ENCODE results near the gene ZNF879.

Gene ZNF879

GRCh38 chr5:178993236-178993765, 30.3 kb upstream of the ZNF879 start:
- H2BK5ac ChIP-seq (ENCODE audit: low read length), result no peak overlapping the region
- H3K9me3 ChIP-seq (replicated peaks in 1 of 2; ENCODE audit: control insufficient read depth in 2 of 2, insufficient read depth in 1 of 2, low read depth in 1 of 2, low read length in 2 of 2), result peaks cover 19 to 21% of the 10 kb centered on the region in 2 donors
- no peak overlapping the region for H3K4me3 ChIP-seq (ENCODE audit: low read length in 2 of 2)
- DNase-seq (ENCODE audit: low spot score), result no peak
- H3K4me1 ChIP-seq (ENCODE audit: control insufficient read depth in 2 of 2, insufficient read depth in 1 of 2, low read depth in 1 of 2, low read length in 2 of 2), result peaks cover 0 to 1% of the 10 kb centered on the region in 2 donors
- no peak overlapping the region for H2BK15ac ChIP-seq (ENCODE audit: low read length)
- no peaks in the 10 kb centered on the region for H3K36me3 ChIP-seq (replicated peaks in 1 of 2; ENCODE audit: control insufficient read depth in 2 of 2, insufficient read depth in 2 of 2, low read length in 2 of 2)
- H4K8ac ChIP-seq (ENCODE audit: low read depth, low read length), result no peak overlapping the region
- no peak overlapping the region for H4K91ac ChIP-seq (ENCODE audit: low read depth, low read length, poor library complexity)
- H3K14ac ChIP-seq (ENCODE audit: low read length), result no peak overlapping the region
- no peak overlapping the region for H2BK12ac ChIP-seq (ENCODE audit: low read length)
- H3K79me1 ChIP-seq (ENCODE audit: low read depth, low read length), result peaks cover 2% of the 10 kb centered on the region
- peaks cover 6 to 58% (median 33%) of the 10 kb centered on the region in 3 experiments for H3K27me3 ChIP-seq (ENCODE audit: control insufficient read depth in 3 of 3, insufficient read depth in 3 of 3, low read depth in 1 of 3, low read length in 3 of 3)
- H2AK5ac ChIP-seq (ENCODE audit: low read depth, low read length), result no peak overlapping the region
- no peak overlapping the region for H2AFZ ChIP-seq (ENCODE audit: low read length)
- H3K4me2 ChIP-seq (ENCODE audit: insufficient read depth, low read length, poor library complexity, severe bottlenecking), result no peak overlapping the region
- H3K18ac ChIP-seq (ENCODE audit: low read length), result no peak overlapping the region
- H3K27ac ChIP-seq (replicated peaks; ENCODE audit: low read length), result no peak overlapping the region
- no peak overlapping the region for H3K23ac ChIP-seq (ENCODE audit: low read depth, low read length, poor library complexity)
- H3K9ac ChIP-seq (ENCODE audit: low read depth, low read length, poor library complexity), result no peak overlapping the region
- H3K4ac ChIP-seq (ENCODE audit: low read length), result no peak overlapping the region
- WGBS, 2 donors (ENCODE audit: extremely low coverage in 2 of 2, insufficient read length in 2 of 2, insufficient replicate concordance in 1 of 2), result no CpG with 5 or more reads among the region's 20 CpGs
- no peak overlapping the region for H2BK120ac ChIP-seq (ENCODE audit: low read depth, low read length)

GRCh38 chr5:178993955-178994579, 29.5 kb upstream of the ZNF879 start:
- H2AFZ ChIP-seq (ENCODE audit: low read length), result peak overlapping the region; percentile 69
- no CpG with 5 or more reads among the region's 53 CpGs for WGBS, 2 donors (ENCODE audit: extremely low coverage in 2 of 2, insufficient read length in 2 of 2, insufficient replicate concordance in 1 of 2)
- H3K9ac ChIP-seq (ENCODE audit: low read depth, low read length, poor library complexity), result no peak overlapping the region
- peaks cover 12 to 19% of the 10 kb centered on the region in 2 donors for H3K9me3 ChIP-seq (replicated peaks in 1 of 2; ENCODE audit: control insufficient read depth in 2 of 2, insufficient read depth in 1 of 2, low read depth in 1 of 2, low read length in 2 of 2)
- H2BK15ac ChIP-seq (ENCODE audit: low read length), result no peak overlapping the region
- H3K14ac ChIP-seq (ENCODE audit: low read length), result peak overlapping the region; percentile 44
- H3K4me1 ChIP-seq (ENCODE audit: control insufficient read depth in 2 of 2, insufficient read depth in 1 of 2, low read depth in 1 of 2, low read length in 2 of 2), result peaks cover 0 to 1% of the 10 kb centered on the region in 2 donors
- H3K4me2 ChIP-seq (ENCODE audit: insufficient read depth, low read length, poor library complexity, severe bottlenecking), result peak overlapping the region; percentile 83
- peak overlapping the region; percentile 23 for H3K23ac ChIP-seq (ENCODE audit: low read depth, low read length, poor library complexity)
- no peak overlapping the region for H4K8ac ChIP-seq (ENCODE audit: low read depth, low read length)
- no peak overlapping the region for H2BK120ac ChIP-seq (ENCODE audit: low read depth, low read length)
- H2BK12ac ChIP-seq (ENCODE audit: low read length), result no peak overlapping the region
- no peaks in the 10 kb centered on the region for H3K79me1 ChIP-seq (ENCODE audit: low read depth, low read length)
- no peak overlapping the region for H4K91ac ChIP-seq (ENCODE audit: low read depth, low read length, poor library complexity)
- H3K4me3 ChIP-seq (ENCODE audit: low read length in 2 of 2), result peak overlapping the region in 1 of 2 donors; percentile 76
- no peak for DNase-seq (ENCODE audit: low spot score)
- H3K27ac ChIP-seq (replicated peaks; ENCODE audit: low read length), result no peak overlapping the region
- H3K18ac ChIP-seq (ENCODE audit: low read length), result peak overlapping the region; percentile 33
- no peaks in the 10 kb centered on the region for H3K36me3 ChIP-seq (replicated peaks in 1 of 2; ENCODE audit: control insufficient read depth in 2 of 2, insufficient read depth in 2 of 2, low read length in 2 of 2)
- no peak overlapping the region for H3K4ac ChIP-seq (ENCODE audit: low read length)
- H2BK5ac ChIP-seq (ENCODE audit: low read length), result no peak overlapping the region
- H2AK5ac ChIP-seq (ENCODE audit: low read depth, low read length), result peak overlapping the region; percentile 86
- H3K27me3 ChIP-seq (ENCODE audit: control insufficient read depth in 3 of 3, insufficient read depth in 3 of 3, low read depth in 1 of 3, low read length in 3 of 3), result peaks cover 6 to 61% (median 33%) of the 10 kb centered on the region in 3 experiments

- Histone ChIP-seq H3K4me1 (ENCODE audit: control insufficient read depth in 2 of 2, insufficient read depth in 1 of 2, low read depth in 1 of 2, low read length in 2 of 2) (peaks cover 0 to 1% of the 10 kb centered on the region in 2 donors), H3K18ac (ENCODE audit: low read length) (peak within 1 kb of the TSS; percentile 48), H2BK5ac (ENCODE audit: low read length) (no peak within 1 kb of the TSS), H3K9me3 (replicated peaks in 1 of 2; ENCODE audit: control insufficient read depth in 2 of 2, insufficient read depth in 1 of 2, low read depth in 1 of 2, low read length in 2 of 2) (peaks cover 12% of the 10 kb centered on the region in 2 donors), H3K14ac (ENCODE audit: low read length) (peak within 1 kb of the TSS; percentile 82), H3K4ac (ENCODE audit: low read length) (no peak within 1 kb of the TSS), H2BK12ac (ENCODE audit: low read length) (no peak within 1 kb of the TSS), H2BK120ac (ENCODE audit: low read depth, low read length) (no peak within 1 kb of the TSS), H3K4me2 (ENCODE audit: insufficient read depth, low read length, poor library complexity, severe bottlenecking) (peak within 1 kb of the TSS; percentile 83), H3K27me3 (ENCODE audit: control insufficient read depth in 3 of 3, insufficient read depth in 3 of 3, low read depth in 1 of 3, low read length in 3 of 3) (peaks cover 6 to 61% (median 33%) of the 10 kb centered on the region in 3 experiments), H3K79me1 (ENCODE audit: low read depth, low read length) (no peaks in the 10 kb centered on the region), H2AK5ac (ENCODE audit: low read depth, low read length) (peak within 1 kb of the TSS; percentile 86), H4K91ac (ENCODE audit: low read depth, low read length, poor library complexity) (no peak within 1 kb of the TSS), H3K9ac (ENCODE audit: low read depth, low read length, poor library complexity) (peak within 1 kb of the TSS; percentile 86), H3K23ac (ENCODE audit: low read depth, low read length, poor library complexity) (peak within 1 kb of the TSS; percentile 23), H2AFZ (ENCODE audit: low read length) (peak within 1 kb of the TSS; percentile 69), H3K27ac (replicated peaks; ENCODE audit: low read length) (no peak within 1 kb of the TSS), H3K4me3 (ENCODE audit: low read length in 2 of 2) (peak within 1 kb of the TSS in 1 of 2 donors; percentile 76), H2BK15ac (ENCODE audit: low read length) (no peak within 1 kb of the TSS), H4K8ac (ENCODE audit: low read depth, low read length) (no peak within 1 kb of the TSS), H3K36me3 (replicated peaks in 1 of 2; ENCODE audit: control insufficient read depth in 2 of 2, insufficient read depth in 2 of 2, low read length in 2 of 2) (no peaks in the 10 kb centered on the region)
- peak; percentile 35 for DNase-seq (ENCODE audit: low spot score)
- WGBS, 2 donors (ENCODE audit: extremely low coverage in 2 of 2, insufficient read length in 2 of 2, insufficient replicate concordance in 1 of 2), result no CpG with 5 or more reads among the region's 97 CpGs
Observed at GRCh38 chr5:178994580-178995340, 28.8 kb upstream of the ZNF879 start, which contains the start of gene GRM6. GRM6 (minus strand) TSS chr5:178995320; CDS start chr5:178994944, 376 bp downstream.

- Histone ChIP-seq H3K14ac (ENCODE audit: low read length) (peak overlapping the region; percentile 82), H4K8ac (ENCODE audit: low read depth, low read length) (no peak overlapping the region), H3K4ac (ENCODE audit: low read length) (no peak overlapping the region), H2AFZ (ENCODE audit: low read length) (peak overlapping the region; percentile 69), H2AK5ac (ENCODE audit: low read depth, low read length) (no peak overlapping the region), H2BK120ac (ENCODE audit: low read depth, low read length) (no peak overlapping the region), H3K36me3 (replicated peaks in 1 of 2; ENCODE audit: control insufficient read depth in 2 of 2, insufficient read depth in 2 of 2, low read length in 2 of 2) (no peaks in the 10 kb centered on the region), H3K4me1 (ENCODE audit: control insufficient read depth in 2 of 2, insufficient read depth in 1 of 2, low read depth in 1 of 2, low read length in 2 of 2) (peaks cover 0 to 1% of the 10 kb centered on the region in 2 donors), H3K4me2 (ENCODE audit: insufficient read depth, low read length, poor library complexity, severe bottlenecking) (peak overlapping the region; percentile 83), H3K4me3 (ENCODE audit: low read length in 2 of 2) (peak overlapping the region in 1 of 2 donors; percentile 71), H4K91ac (ENCODE audit: low read depth, low read length, poor library complexity) (no peak overlapping the region), H2BK15ac (ENCODE audit: low read length) (no peak overlapping the region), H3K79me1 (ENCODE audit: low read depth, low read length) (no peaks in the 10 kb centered on the region), H3K9ac (ENCODE audit: low read depth, low read length, poor library complexity) (no peak overlapping the region), H3K18ac (ENCODE audit: low read length) (peak overlapping the region; percentile 48), H3K9me3 (replicated peaks in 1 of 2; ENCODE audit: control insufficient read depth in 2 of 2, insufficient read depth in 1 of 2, low read depth in 1 of 2, low read length in 2 of 2) (peaks cover 10 to 12% of the 10 kb centered on the region in 2 donors), H3K27ac (replicated peaks; ENCODE audit: low read length) (no peak overlapping the region), H2BK5ac (ENCODE audit: low read length) (no peak overlapping the region), H3K27me3 (ENCODE audit: control insufficient read depth in 3 of 3, insufficient read depth in 3 of 3, low read depth in 1 of 3, low read length in 3 of 3) (peaks cover 6 to 61% (median 33%) of the 10 kb centered on the region in 3 experiments), H2BK12ac (ENCODE audit: low read length) (no peak overlapping the region), H3K23ac (ENCODE audit: low read depth, low read length, poor library complexity) (no peak overlapping the region)
- WGBS, 2 donors (ENCODE audit: extremely low coverage in 2 of 2, insufficient read length in 2 of 2, insufficient replicate concordance in 1 of 2), result no CpG with 5 or more reads among the region's 6 CpGs
- DNase-seq (ENCODE audit: low spot score), result no peak
Observed at GRCh38 chr5:178995341-178995690, 28.3 kb upstream of the ZNF879 start.
